H1 (cell line): Measurements from ENCODE around the gene LRTM2.

ENCODE experiments used
- EP300 ChIP-seq, 2 experiments: IDR thresholded peaks; 1 replicate in 1 of 2; 2 replicates in 1 of 2; pipeline ENCODE4 v1.6.1; 2011 to 2012; ENCODE audit warnings: low read depth in 2 of 2, low read length in 2 of 2, mild to moderate bottlenecking in 2 of 2, borderline replicate concordance in 1 of 2, inconsistent platforms in 1 of 2, moderate library complexity in 1 of 2
- NANOG ChIP-seq: IDR thresholded peaks from 2 replicates; pipeline ENCODE4 v1.6.1; 2011; ENCODE audit warnings: low read length, low read depth, mild to moderate bottlenecking, inconsistent platforms; ENCODE audit not compliant: insufficient read depth, poor library complexity, severe bottlenecking
- POLR2A ChIP-seq, 2 experiments: IDR thresholded peaks; 1 replicate in 1 of 2; 2 replicates in 1 of 2; pipeline ENCODE4 v1.6.1; 2011; ENCODE audit warnings: low read depth in 2 of 2, low read length in 2 of 2, mild to moderate bottlenecking in 2 of 2; ENCODE audit errors: control extremely low read depth in 1 of 2
- RXRA ChIP-seq: IDR thresholded peaks from 2 replicates; pipeline ENCODE4 v1.6.1; 2011; ENCODE audit warnings: low read depth, mild to moderate bottlenecking, low read length, moderate library complexity; ENCODE audit not compliant: insufficient read depth
- SIN3A ChIP-seq, 2 experiments: IDR thresholded peaks in 1 of 2; conservative IDR thresholded peaks in 1 of 2; 2 replicates each; pipeline ENCODE4 v1.6.1; 2011 to 2012; ENCODE audit warnings: low read length in 2 of 2, improper control_type of control experiment in 1 of 2, low read depth in 1 of 2, mild to moderate bottlenecking in 1 of 2
- SP1 ChIP-seq: IDR thresholded peaks from 2 replicates; pipeline ENCODE4 v1.6.1; 2011; ENCODE audit warnings: low read depth, low read length
- TF ChIP-seq, protein P1 (sequence below), 3 experiments: IDR thresholded peaks; 1 replicate in 2 of 3; 2 replicates in 1 of 3; pipeline versions ENCODE4 v1.5.1 to v1.6.1; 2011; ENCODE audit warnings: low read length in 3 of 3, mild to moderate bottlenecking in 3 of 3, inconsistent platforms in 2 of 3, low read depth in 1 of 3, moderate library complexity in 1 of 3; ENCODE audit not compliant: insufficient read depth in 1 of 3; ENCODE audit errors: control extremely low read depth in 1 of 3
- TF ChIP-seq, protein P2 (sequence below): IDR thresholded peaks from 2 replicates; pipeline ENCODE4 v1.6.1; 2011; ENCODE audit warnings: low read length, improper control_type of control experiment
- TF ChIP-seq, protein P3 (sequence below): IDR thresholded peaks from 2 replicates; pipeline ENCODE4 v1.6.1; 2011; ENCODE audit warnings: low read depth, mild to moderate bottlenecking, low read length; ENCODE audit not compliant: insufficient read depth

DNA sequence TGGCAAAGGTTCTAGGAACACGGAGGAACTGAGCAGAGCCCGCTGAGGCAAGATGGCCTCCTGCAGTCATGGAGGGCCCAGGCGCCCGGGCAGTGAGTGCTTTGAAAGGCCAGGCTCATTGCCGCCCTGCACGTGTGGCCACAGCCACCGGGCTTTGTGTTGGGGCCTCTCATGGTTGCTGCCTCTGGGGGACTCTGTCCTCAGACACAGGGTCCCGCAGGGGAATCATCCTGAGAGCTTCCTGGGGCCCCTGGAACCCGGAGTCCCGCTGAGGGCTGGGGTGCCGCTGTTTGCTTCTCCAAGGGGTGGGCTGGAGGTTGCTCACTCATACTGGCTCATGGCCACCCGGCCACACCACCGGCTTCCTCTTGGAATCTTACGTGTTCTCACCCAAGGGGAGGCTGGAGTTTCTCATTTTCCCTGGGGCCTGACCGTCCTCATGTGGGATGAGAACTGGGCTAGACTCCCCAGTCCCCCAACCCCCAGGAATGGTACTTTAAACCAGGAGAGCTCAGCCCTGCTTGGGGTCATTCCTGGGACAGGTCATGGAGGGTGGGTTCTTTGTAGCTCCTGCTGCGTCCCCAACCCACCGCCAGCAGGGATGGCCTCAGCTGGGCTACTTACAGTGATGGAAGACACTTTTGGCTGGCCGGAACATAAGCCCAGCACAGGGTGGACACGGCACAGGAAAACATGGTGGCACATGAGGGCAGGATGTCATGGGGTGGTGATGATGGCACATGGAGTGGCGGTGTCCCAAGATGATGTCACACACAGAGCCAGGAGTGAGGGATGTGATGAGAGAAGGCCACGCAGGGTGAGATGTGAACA is 21.1 kb upstream of the LRTM2 start:
- TF ChIP-seq SIN3A (conservative IDR thresholded peaks at IDR 0.05 in 1 of 2, IDR thresholded peaks at IDR 0.05 in 1 of 2; ENCODE audit: low read depth in 1 of 2, low read length in 2 of 2) (no peak), SP1 (no peak), RXRA (no peak), EP300 (IDR thresholded peaks at IDR 0.05; ENCODE audit: borderline replicate concordance in 1 of 2, low read depth in 2 of 2, low read length in 2 of 2) (no peak), POLR2A (IDR thresholded peaks at IDR 0.05; ENCODE audit: control extremely low read depth in 1 of 2, low read depth in 2 of 2, low read length in 2 of 2) (no peak), NANOG (no peak)
- TF ChIP-seq, protein P1, sequence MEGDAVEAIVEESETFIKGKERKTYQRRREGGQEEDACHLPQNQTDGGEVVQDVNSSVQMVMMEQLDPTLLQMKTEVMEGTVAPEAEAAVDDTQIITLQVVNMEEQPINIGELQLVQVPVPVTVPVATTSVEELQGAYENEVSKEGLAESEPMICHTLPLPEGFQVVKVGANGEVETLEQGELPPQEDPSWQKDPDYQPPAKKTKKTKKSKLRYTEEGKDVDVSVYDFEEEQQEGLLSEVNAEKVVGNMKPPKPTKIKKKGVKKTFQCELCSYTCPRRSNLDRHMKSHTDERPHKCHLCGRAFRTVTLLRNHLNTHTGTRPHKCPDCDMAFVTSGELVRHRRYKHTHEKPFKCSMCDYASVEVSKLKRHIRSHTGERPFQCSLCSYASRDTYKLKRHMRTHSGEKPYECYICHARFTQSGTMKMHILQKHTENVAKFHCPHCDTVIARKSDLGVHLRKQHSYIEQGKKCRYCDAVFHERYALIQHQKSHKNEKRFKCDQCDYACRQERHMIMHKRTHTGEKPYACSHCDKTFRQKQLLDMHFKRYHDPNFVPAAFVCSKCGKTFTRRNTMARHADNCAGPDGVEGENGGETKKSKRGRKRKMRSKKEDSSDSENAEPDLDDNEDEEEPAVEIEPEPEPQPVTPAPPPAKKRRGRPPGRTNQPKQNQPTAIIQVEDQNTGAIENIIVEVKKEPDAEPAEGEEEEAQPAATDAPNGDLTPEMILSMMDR (IDR thresholded peaks at IDR 0.05; ENCODE audit: control extremely low read depth in 1 of 3, insufficient read depth in 1 of 3, low read depth in 1 of 3, low read length in 3 of 3) = no peak
- TF ChIP-seq, protein P2, sequence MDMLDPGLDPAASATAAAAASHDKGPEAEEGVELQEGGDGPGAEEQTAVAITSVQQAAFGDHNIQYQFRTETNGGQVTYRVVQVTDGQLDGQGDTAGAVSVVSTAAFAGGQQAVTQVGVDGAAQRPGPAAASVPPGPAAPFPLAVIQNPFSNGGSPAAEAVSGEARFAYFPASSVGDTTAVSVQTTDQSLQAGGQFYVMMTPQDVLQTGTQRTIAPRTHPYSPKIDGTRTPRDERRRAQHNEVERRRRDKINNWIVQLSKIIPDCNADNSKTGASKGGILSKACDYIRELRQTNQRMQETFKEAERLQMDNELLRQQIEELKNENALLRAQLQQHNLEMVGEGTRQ = no peak
- TF ChIP-seq, protein P3, sequence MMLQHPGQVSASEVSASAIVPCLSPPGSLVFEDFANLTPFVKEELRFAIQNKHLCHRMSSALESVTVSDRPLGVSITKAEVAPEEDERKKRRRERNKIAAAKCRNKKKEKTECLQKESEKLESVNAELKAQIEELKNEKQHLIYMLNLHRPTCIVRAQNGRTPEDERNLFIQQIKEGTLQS = no peak
